HepG2 (cell line): ENCODE measurements around the gene CLIC4. TPM values are rescaled to one million over a fixed set of nuclear protein-coding genes. Genes with fewer than 3 reads are reported as not detected.

Source experiments
- ATAC-seq: fragments of 200-7000 bp; cut with Tn5 transposase; 3 replicates; pipeline ENCODE4 v1.9.1; 2020; ENCODE audit warnings: mild to moderate bottlenecking, moderate library complexity
- BruUV-seq: library from RNA; stranded (reverse); fragments of 400-500 nt; replicated peaks from 2 replicates; lab custom pipeline; 2021; lab: Mats Ljungman, UMichigan
- CTCF ChIA-PET: fragments of 300-600 bp; formaldehyde crosslinking; extraction: SDS; loops from one replicate; lab custom pipeline; 2021; ENCODE audit warnings: low total read pairs, inconsistent platforms, low intra/inter-chr PET ratio; lab: Yijun Ruan, JAX
- POLR2A ChIA-PET: fragments of 350-600 bp; sonication (Branson Sonifier 250); formaldehyde crosslinking; loops from one replicate; lab custom pipeline; 2020; ENCODE audit warnings: antibody characterized with exemption, inconsistent platforms; lab: Yijun Ruan, JAX
- DNase-seq: peaks from one replicate; pipeline ENCODE4 v3.0.0-alpha.2; 2015; ENCODE audit warnings: low spot score
- FAIRE-seq: peaks from 3 replicates; lab custom pipeline; 2011; peaks lifted over from hg19 to GRCh38; lab: Jason Lieb, UNC
- H2AFZ ChIP-seq: one replicate; pipeline ENCODE4 v1.6.1; 2011; ENCODE audit warnings: low read length, inconsistent platforms
- H3K27ac ChIP-seq: fragments of 300-600 bp; 3 replicates; pipeline ENCODE4 v1.8.0; 2011; ENCODE audit warnings: mixed run types, mild to moderate bottlenecking, mixed read lengths, low read length, inconsistent platforms; ENCODE audit not compliant: insufficient read depth; ENCODE audit errors: extremely low read length
- H3K27me3 ChIP-seq, 2 experiments: fragments of 200-600 bp in 1 of 2; 2 replicates in 1 of 2; 3 replicates in 1 of 2; pipeline versions ENCODE4 v1.6.0 to v1.8.0; 2011; ENCODE audit warnings: low read length in 2 of 2, mild to moderate bottlenecking in 2 of 2, moderate library complexity in 2 of 2, inconsistent platforms in 1 of 2; ENCODE audit not compliant: insufficient read depth in 2 of 2, control insufficient read depth in 1 of 2
- H3K36me3 ChIP-seq, 2 experiments: fragments of 200-600 bp in 1 of 2; replicated peaks in 1 of 2; 2 replicates in 1 of 2; 3 replicates in 1 of 2; pipeline versions ENCODE4 v1.5.1 to v1.8.0; 2011; ENCODE audit warnings: low read length in 2 of 2, inconsistent platforms in 1 of 2; ENCODE audit not compliant: insufficient read depth in 2 of 2, control insufficient read depth in 1 of 2
- H3K4me1 ChIP-seq: 2 replicates; pipeline ENCODE4 v1.5.1; 2012; ENCODE audit warnings: low read length, inconsistent platforms; ENCODE audit not compliant: insufficient read depth
- H3K4me2 ChIP-seq: 2 replicates; pipeline ENCODE4 v1.6.0; 2011; ENCODE audit warnings: low read depth, low read length, inconsistent platforms
- H3K4me3 ChIP-seq, 3 experiments: fragments of 200-600 bp in 1 of 3; sonication (generic), shearing (Covaris generic) in 1 of 3; replicated peaks in 1 of 3; 2 replicates each; pipeline ENCODE4 v1.5.1; 2011 to 2016; ENCODE audit warnings: low read length in 3 of 3, inconsistent platforms in 2 of 3, low read depth in 2 of 3, mild to moderate bottlenecking in 2 of 3, control low read depth in 1 of 3, mixed read lengths in 1 of 3; ENCODE audit not compliant: insufficient read depth in 1 of 3
- H3K79me2 ChIP-seq: one replicate; pipeline ENCODE4 v1.6.1; 2011; ENCODE audit warnings: low read length, inconsistent platforms; ENCODE audit not compliant: insufficient read depth
- H3K9ac ChIP-seq: 2 replicates; pipeline ENCODE4 v1.6.0; 2011; ENCODE audit warnings: mild to moderate bottlenecking, low read depth, low read length, inconsistent platforms; ENCODE audit not compliant: insufficient read depth
- H3K9me3 ChIP-seq: 2 replicates; pipeline ENCODE4 v1.5.1; 2012; ENCODE audit warnings: mild to moderate bottlenecking, low read length
- H4K20me1 ChIP-seq: 2 replicates; pipeline ENCODE4 v1.6.0; 2011; ENCODE audit warnings: inconsistent platforms, mild to moderate bottlenecking, low read length, moderate library complexity; ENCODE audit not compliant: insufficient read depth
- NR2F6 ChIP-seq, 2 experiments: IDR thresholded peaks; 2 replicates each; pipeline ENCODE4 v1.6.1; 2016; ENCODE audit warnings: antibody characterized with exemption in 1 of 2, mild to moderate bottlenecking in 1 of 2
- RAD21 ChIP-seq: fragments of 450-650 bp; formaldehyde crosslinking; IDR thresholded peaks from 2 replicates; pipeline ENCODE4 v1.5.0; 2020; ENCODE audit warnings: mild to moderate bottlenecking
- SMAD9 ChIP-seq: sonication (generic); formaldehyde crosslinking; IDR thresholded peaks from 2 replicates; pipeline ENCODE4 v1.5.1; 2020; ENCODE audit warnings: mild to moderate bottlenecking, missing genetic modification reagents
- ZBTB21 ChIP-seq: sonication (generic); formaldehyde crosslinking; IDR thresholded peaks from 2 replicates; pipeline ENCODE4 v1.4.0; 2020; ENCODE audit warnings: missing genetic modification reagents
- ZNF577 ChIP-seq: sonication (generic); formaldehyde crosslinking; IDR thresholded peaks from 2 replicates; pipeline ENCODE4 v1.4.0; 2020; ENCODE audit warnings: mild to moderate bottlenecking, low read depth, missing genetic modification reagents, borderline replicate concordance
- ZNF777 ChIP-seq: sonication (generic); formaldehyde crosslinking; IDR thresholded peaks from 2 replicates; pipeline ENCODE4 v1.4.0; 2020; ENCODE audit warnings: missing genetic modification reagents
- WGBS: methylation state at CpG from one replicate; pipeline ENCODE4 v1.1.6; 2017; ENCODE audit warnings: low lambda C conversion rate; 5-methylcytosine and 5-hydroxymethylcytosine counted together
- in situ Hi-C: cut with HindIII; loops from 2 replicates; pipeline ENCODE4 v1.10.0; 2017; ENCODE audit warnings: low pct_unique_long_range_greater_than_20kb; ENCODE audit not compliant: extremely low pct_ligation_motif_present
- intact Hi-C: fragments of 100-400 bp; cut with micrococcal nuclease; formaldehyde crosslinking; loops from one replicate; pipeline ENCODE4 v1.10.0; 2022; ENCODE audit not compliant: unreplicated experiment
- polyA plus RNA-seq, 8 experiments: library from polyadenylated mRNA; depleted of rRNA in 3 of 8; stranded (reverse) in 7 of 8; unstranded in 1 of 8; fragments of >200 nt; fragmentation: Illumina TruSeq in 4 of 8; extraction: Trizol in 4 of 8; gene quantifications; 2 replicates each; pipeline versions ENCODE4 v1.2.1 to v1.2.3, GENCODE V29; 2011 to 2016; ENCODE audit warnings: low read depth in 4 of 8, missing spikeins in 1 of 8, mixed read lengths in 1 of 8; ENCODE audit not compliant: insufficient read depth in 1 of 8
- total RNA-seq, 5 experiments: library from RNA; depleted of rRNA; stranded (reverse); fragments of >200 nt; fragmentation: Illumina TruSeq; extraction: Trizol; gene quantifications; 2 replicates each; pipeline ENCODE4 v1.2.3, GENCODE V29; 2016; ENCODE audit warnings: low read depth in 1 of 5
- TF ChIP-seq, protein P1 (sequence below): sonication (generic); formaldehyde crosslinking; IDR thresholded peaks from 2 replicates; pipeline ENCODE4 v1.5.0; 2020; ENCODE audit warnings: missing genetic modification reagents

Gene CLIC4
- total and polyA plus RNA-seq, 2 of the 13 experiments (the other 11 are each of a cell fraction or from before 2014, with no cell fraction given), result 23.3 to 77.4 TPM

DNA sequence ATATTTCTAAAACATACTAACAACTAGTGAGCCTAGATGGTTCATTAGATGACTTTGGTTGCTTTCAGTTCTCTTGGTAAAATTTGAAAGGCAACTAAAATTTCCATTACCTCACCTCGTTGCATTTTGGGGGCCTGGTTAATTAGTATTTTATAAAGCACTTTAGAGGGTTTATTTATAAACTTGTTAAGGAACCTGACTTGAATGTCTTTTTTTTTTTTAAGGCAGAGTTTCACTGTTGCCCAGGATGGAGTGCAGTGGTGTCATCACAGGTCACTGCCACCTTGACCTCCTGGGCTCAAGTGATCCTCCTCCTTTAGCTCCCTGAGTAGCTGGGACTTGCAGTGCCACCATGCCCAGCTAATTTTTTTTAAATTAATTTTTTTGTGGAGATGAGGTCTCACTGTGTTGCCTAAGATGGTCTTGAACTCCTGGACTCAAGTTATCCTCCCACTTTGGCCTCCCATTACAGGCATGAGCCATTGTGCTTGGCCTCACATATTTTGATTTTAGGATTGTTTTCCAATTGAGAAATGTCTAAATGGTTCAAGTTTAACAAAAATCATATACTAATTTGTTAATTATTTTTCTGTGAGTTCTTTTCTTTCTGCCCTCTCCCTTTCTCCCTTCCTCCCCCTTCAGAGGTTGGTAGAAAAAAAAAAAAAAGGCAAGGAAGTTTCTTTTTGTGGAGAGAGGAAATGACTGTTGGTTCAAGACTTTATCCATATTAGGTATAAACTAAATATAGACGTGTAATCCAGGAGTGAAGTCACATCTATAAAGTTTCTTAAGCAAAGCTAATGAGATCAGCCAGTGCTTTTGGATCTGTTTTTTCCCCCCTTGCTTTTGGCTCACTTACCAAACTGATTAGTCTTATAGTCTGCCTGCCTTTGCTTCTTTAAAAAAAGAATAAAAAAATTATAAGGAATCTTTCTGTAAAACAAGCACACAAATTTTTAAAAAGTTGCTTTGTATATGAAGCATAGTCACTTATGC lies 24.7 kb downstream of the CLIC4 start:
- H3K4me1 ChIP-seq, result peaks cover 52% of the 10 kb centered on the region
- no peaks in the 10 kb centered on the region; a peak in 3 of 5 replicates for H3K36me3 ChIP-seq
- H3K27me3 ChIP-seq, result no peaks in the 10 kb centered on the region
- ChIA-PET POLR2A (interaction anchor here (1.2 kb wide), 1 partner anchor 45 kb away, joined by 3 read pairs; no protein-coding TSS in a partner anchor), CTCF (no interaction called here)
- no peak overlapping the region for H3K9ac ChIP-seq
- 0 out of 2 replicates have a peak, but pooled peaks have one; percentile 10 for TF ChIP-seq NR2F6 (IDR thresholded peaks at IDR 0.05)
- TF ChIP-seq NR2F6 (CRISPR knock-in tag; IDR thresholded peaks at IDR 0.05), result no peak
- no peak for TF ChIP-seq ZBTB21
- H3K27ac ChIP-seq, result no peak overlapping the region
- H3K4me3 ChIP-seq, result no peak overlapping the region
- H3K4me2 ChIP-seq, result no peak overlapping the region
- peaks cover 80% of the 10 kb centered on the region for H3K79me2 ChIP-seq
- peak; percentile 26 for FAIRE-seq
- ATAC-seq, result no peak
- no peak overlapping the region for H2AFZ ChIP-seq
- in situ Hi-C loops (no loop called here), intact Hi-C loops (no loop called here)
- H3K9me3 ChIP-seq, result no peaks in the 10 kb centered on the region
- no TSS peak for BruUV-seq
- no peak for DNase-seq
- peaks cover 13% of the 10 kb centered on the region; the same call in 1 of the 2 replicates for H4K20me1 ChIP-seq
- WGBS, result 80% methylated on average over 2 of the region's 2 CpGs

DNA sequence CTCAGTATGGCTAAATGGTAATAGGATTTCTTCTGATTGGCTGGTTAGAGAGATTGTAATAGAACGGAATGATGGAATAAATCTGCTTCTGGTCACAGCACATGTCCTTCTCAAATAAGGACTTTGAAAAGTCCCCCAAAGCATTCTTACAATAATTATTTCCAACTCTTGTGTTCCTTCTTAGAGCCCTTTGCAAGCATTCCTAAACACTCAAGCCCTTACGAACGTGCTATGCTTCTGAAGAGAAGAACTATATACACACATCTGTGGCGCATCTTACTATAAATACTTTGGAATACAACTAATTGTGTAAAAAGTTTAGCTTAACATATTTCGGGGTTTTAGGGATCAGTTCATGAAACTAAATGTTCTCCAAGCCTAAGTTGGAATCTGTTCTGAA lies 25.6 kb downstream of the CLIC4 start:
- Histone ChIP-seq H3K27ac (no peak overlapping the region), H3K9me3 (no peaks in the 10 kb centered on the region), H3K4me2 (no peak overlapping the region), H3K4me3 (no peak overlapping the region), H3K9ac (no peak overlapping the region), H3K4me1 (peaks cover 50% of the 10 kb centered on the region), H3K27me3 (no peaks in the 10 kb centered on the region), H3K79me2 (peaks cover 80% of the 10 kb centered on the region), H3K36me3 (no peaks in the 10 kb centered on the region; a peak in 3 of 5 replicates), H2AFZ (no peak overlapping the region), H4K20me1 (0 out of 2 replicates have a peak, but pooled peaks cover 9% of the 10 kb centered on the region)
- in situ Hi-C loops (no loop called here), intact Hi-C loops (no loop called here)
- WGBS, result 98% methylated on average over 5 of the region's 5 CpGs
- FAIRE-seq (no peak), DNase-seq (no peak), ATAC-seq (no peak)
- ChIA-PET CTCF (no interaction called here), POLR2A (no interaction called here)
- BruUV-seq, result no TSS peak
- TF ChIP-seq SMAD9 (CRISPR knock-in tag) (no peak), ZNF577 (CRISPR knock-in tag) (no peak), RAD21 (CRISPR knock-in tag) (no peak), ZNF777 (CRISPR knock-in tag) (no peak)
- TF ChIP-seq, protein P1, sequence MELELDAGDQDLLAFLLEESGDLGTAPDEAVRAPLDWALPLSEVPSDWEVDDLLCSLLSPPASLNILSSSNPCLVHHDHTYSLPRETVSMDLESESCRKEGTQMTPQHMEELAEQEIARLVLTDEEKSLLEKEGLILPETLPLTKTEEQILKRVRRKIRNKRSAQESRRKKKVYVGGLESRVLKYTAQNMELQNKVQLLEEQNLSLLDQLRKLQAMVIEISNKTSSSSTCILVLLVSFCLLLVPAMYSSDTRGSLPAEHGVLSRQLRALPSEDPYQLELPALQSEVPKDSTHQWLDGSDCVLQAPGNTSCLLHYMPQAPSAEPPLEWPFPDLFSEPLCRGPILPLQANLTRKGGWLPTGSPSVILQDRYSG, result no peak
